Liver (tissue), 9 donors: Measurements from ENCODE around the gene NTM. TPM values are rescaled to one million over a fixed set of nuclear protein-coding genes. Genes with fewer than 3 reads are reported as not detected.

Experiments used
- DNase-seq: peaks from one replicate; pipeline ENCODE4 v3.0.0-alpha.2; 2017; ENCODE audit warnings: low spot score
- H3K27ac ChIP-seq, 2 donors: one replicate each; pipeline ENCODE4 v1.7.0; 2013; ENCODE audit warnings: inconsistent platforms in 2 of 2, low read length in 2 of 2, control low read depth in 1 of 2, low read depth in 1 of 2, mild to moderate bottlenecking in 1 of 2
- H3K27me3 ChIP-seq, 4 donors: one replicate each; pipeline versions ENCODE4 v1.6.1 to v1.7.0; 2013; ENCODE audit warnings: low read length in 3 of 4, inconsistent platforms in 1 of 4, mild to moderate bottlenecking in 1 of 4, moderate library complexity in 1 of 4; ENCODE audit not compliant: control insufficient read depth in 4 of 4, insufficient read depth in 4 of 4
- H3K36me3 ChIP-seq, 4 donors: one replicate each; pipeline versions ENCODE4 v1.6.1 to v1.7.0; 2013; ENCODE audit warnings: low read length in 3 of 4, mild to moderate bottlenecking in 3 of 4, low read depth in 1 of 4, moderate library complexity in 1 of 4; ENCODE audit not compliant: control insufficient read depth in 4 of 4, insufficient read depth in 3 of 4
- H3K4me1 ChIP-seq, 4 donors: one replicate each; pipeline versions ENCODE4 v1.6.1 to v1.7.0; 2013; ENCODE audit warnings: low read length in 3 of 4, mild to moderate bottlenecking in 3 of 4, moderate library complexity in 1 of 4; ENCODE audit not compliant: control insufficient read depth in 4 of 4, insufficient read depth in 4 of 4
- H3K4me3 ChIP-seq, 3 donors: one replicate each; pipeline versions ENCODE4 v1.6.1 to v1.7.0; 2013; ENCODE audit warnings: low read length in 3 of 3, control low read depth in 1 of 3, low read depth in 1 of 3, mild to moderate bottlenecking in 1 of 3
- H3K9ac ChIP-seq, 2 donors: one replicate each; pipeline ENCODE4 v1.7.0; 2013; ENCODE audit warnings: low read length in 2 of 2, mild to moderate bottlenecking in 2 of 2, moderate library complexity in 2 of 2, control low read depth in 1 of 2, low read depth in 1 of 2
- H3K9me3 ChIP-seq, 4 donors: one replicate each; pipeline versions ENCODE4 v1.6.1 to v1.7.0; 2013; ENCODE audit warnings: low read length in 3 of 4; ENCODE audit not compliant: control insufficient read depth in 4 of 4
- ATF3 ChIP-seq: IDR thresholded peaks from 2 replicates; pipeline ENCODE4 v1.6.1; 2016; ENCODE audit warnings: antibody characterized with exemption
- EGR1 ChIP-seq, 2 donors: IDR thresholded peaks; 2 replicates each; pipeline ENCODE4 v1.6.1; 2016 to 2018; ENCODE audit warnings: antibody characterized with exemption in 2 of 2, low read depth in 2 of 2
- FOXA1 ChIP-seq: IDR thresholded peaks from 2 replicates; pipeline ENCODE4 v1.6.1; 2016; ENCODE audit warnings: antibody characterized with exemption
- FOXA2 ChIP-seq: IDR thresholded peaks from 2 replicates; pipeline ENCODE4 v1.6.1; 2016; ENCODE audit warnings: antibody characterized with exemption
- GABPA ChIP-seq, 2 donors: IDR thresholded peaks in 1 of 2; conservative IDR thresholded peaks in 1 of 2; 2 replicates each; pipeline ENCODE4 v1.6.1; 2016; ENCODE audit warnings: antibody characterized with exemption in 2 of 2, mild to moderate bottlenecking in 1 of 2, moderate library complexity in 1 of 2
- HNF4A ChIP-seq, 2 donors: conservative IDR thresholded peaks; 2 replicates each; pipeline ENCODE4 v1.6.1; 2016; ENCODE audit warnings: antibody characterized with exemption in 2 of 2, mild to moderate bottlenecking in 2 of 2
- JUND ChIP-seq, 2 donors: IDR thresholded peaks; 2 replicates each; pipeline ENCODE4 v1.6.1; 2016; ENCODE audit warnings: antibody characterized with exemption in 2 of 2
- MAX ChIP-seq: IDR thresholded peaks from 2 replicates; pipeline ENCODE4 v1.6.1; 2016; ENCODE audit warnings: antibody characterized with exemption
- NR2F2 ChIP-seq: IDR thresholded peaks from 2 replicates; pipeline ENCODE4 v1.6.1; 2016; ENCODE audit warnings: antibody characterized with exemption
- YY1 ChIP-seq: IDR thresholded peaks from 2 replicates; pipeline ENCODE4 v1.6.1; 2016; ENCODE audit warnings: antibody characterized with exemption, mild to moderate bottlenecking
- ZBTB33 ChIP-seq: IDR thresholded peaks from 2 replicates; pipeline ENCODE4 v1.6.1; 2016; ENCODE audit warnings: antibody characterized with exemption
- WGBS: extraction: QIAGEN DNeasy Blood & Tissue Kit; methylation state at CpG from one replicate; pipeline ENCODE4 v1.1.7; 2013; 5-methylcytosine and 5-hydroxymethylcytosine counted together
- polyA plus RNA-seq, 2 donors: library from polyadenylated mRNA; stranded (reverse) in 1 of 2; unstranded in 1 of 2; fragments of 200-250 nt in 1 of 2; fragments of >200 nt in 1 of 2; fragmentation: Nextera tagmentation in 1 of 2; extraction: Ambion mirVana in 1 of 2; gene quantifications; one replicate each; pipeline versions ENCODE4 v1.2.1 to v1.2.3, GENCODE V29; 2013 to 2015
- total RNA-seq, 2 donors: library from RNA; depleted of rRNA; stranded (reverse); fragments of >200 nt; gene quantifications; one replicate each; pipeline ENCODE4 v1.2.3, GENCODE V29; 2014
- TF ChIP-seq, protein P1 (sequence below): fragments of 150-350 bp; IDR thresholded peaks from 2 replicates; pipeline ENCODE4 v1.5.1; 2017; ENCODE audit warnings: improper control_type of control experiment, low read depth, low read length; ENCODE audit not compliant: missing input control
- TF ChIP-seq, protein P2 (sequence below): IDR thresholded peaks from 2 replicates; pipeline ENCODE4 v1.6.1; 2016; ENCODE audit warnings: antibody characterized with exemption, mild to moderate bottlenecking
- donor health status: healthy.
- donor health status: healthy.
- donor health status: healthy.
- donor health status: healthy.
- donor health status: healthy.

Gene NTM
- total and polyA plus RNA-seq, 4 donors, result 0.08 to 1.1 (median 0.08) TPM; not detected in 1

GRCh38 chr11:132185726-132186592, 815.5 kb downstream of the NTM start:
- no peak overlapping the region for H3K4me3 ChIP-seq
- no peak for DNase-seq
- no peaks in the 10 kb centered on the region for H3K36me3 ChIP-seq
- H3K27me3 ChIP-seq, result peaks cover 0 to 3% (median 0%) of the 10 kb centered on the region in 4 donors
- no peaks in the 10 kb centered on the region for H3K4me1 ChIP-seq
- no peak overlapping the region for H3K27ac ChIP-seq
- H3K9ac ChIP-seq, result no peak overlapping the region
- TF ChIP-seq HNF4A (conservative IDR thresholded peaks at IDR 0.05), result no peak
- TF ChIP-seq, protein P1, sequence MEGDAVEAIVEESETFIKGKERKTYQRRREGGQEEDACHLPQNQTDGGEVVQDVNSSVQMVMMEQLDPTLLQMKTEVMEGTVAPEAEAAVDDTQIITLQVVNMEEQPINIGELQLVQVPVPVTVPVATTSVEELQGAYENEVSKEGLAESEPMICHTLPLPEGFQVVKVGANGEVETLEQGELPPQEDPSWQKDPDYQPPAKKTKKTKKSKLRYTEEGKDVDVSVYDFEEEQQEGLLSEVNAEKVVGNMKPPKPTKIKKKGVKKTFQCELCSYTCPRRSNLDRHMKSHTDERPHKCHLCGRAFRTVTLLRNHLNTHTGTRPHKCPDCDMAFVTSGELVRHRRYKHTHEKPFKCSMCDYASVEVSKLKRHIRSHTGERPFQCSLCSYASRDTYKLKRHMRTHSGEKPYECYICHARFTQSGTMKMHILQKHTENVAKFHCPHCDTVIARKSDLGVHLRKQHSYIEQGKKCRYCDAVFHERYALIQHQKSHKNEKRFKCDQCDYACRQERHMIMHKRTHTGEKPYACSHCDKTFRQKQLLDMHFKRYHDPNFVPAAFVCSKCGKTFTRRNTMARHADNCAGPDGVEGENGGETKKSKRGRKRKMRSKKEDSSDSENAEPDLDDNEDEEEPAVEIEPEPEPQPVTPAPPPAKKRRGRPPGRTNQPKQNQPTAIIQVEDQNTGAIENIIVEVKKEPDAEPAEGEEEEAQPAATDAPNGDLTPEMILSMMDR, result no peak
- TF ChIP-seq, protein P2, sequence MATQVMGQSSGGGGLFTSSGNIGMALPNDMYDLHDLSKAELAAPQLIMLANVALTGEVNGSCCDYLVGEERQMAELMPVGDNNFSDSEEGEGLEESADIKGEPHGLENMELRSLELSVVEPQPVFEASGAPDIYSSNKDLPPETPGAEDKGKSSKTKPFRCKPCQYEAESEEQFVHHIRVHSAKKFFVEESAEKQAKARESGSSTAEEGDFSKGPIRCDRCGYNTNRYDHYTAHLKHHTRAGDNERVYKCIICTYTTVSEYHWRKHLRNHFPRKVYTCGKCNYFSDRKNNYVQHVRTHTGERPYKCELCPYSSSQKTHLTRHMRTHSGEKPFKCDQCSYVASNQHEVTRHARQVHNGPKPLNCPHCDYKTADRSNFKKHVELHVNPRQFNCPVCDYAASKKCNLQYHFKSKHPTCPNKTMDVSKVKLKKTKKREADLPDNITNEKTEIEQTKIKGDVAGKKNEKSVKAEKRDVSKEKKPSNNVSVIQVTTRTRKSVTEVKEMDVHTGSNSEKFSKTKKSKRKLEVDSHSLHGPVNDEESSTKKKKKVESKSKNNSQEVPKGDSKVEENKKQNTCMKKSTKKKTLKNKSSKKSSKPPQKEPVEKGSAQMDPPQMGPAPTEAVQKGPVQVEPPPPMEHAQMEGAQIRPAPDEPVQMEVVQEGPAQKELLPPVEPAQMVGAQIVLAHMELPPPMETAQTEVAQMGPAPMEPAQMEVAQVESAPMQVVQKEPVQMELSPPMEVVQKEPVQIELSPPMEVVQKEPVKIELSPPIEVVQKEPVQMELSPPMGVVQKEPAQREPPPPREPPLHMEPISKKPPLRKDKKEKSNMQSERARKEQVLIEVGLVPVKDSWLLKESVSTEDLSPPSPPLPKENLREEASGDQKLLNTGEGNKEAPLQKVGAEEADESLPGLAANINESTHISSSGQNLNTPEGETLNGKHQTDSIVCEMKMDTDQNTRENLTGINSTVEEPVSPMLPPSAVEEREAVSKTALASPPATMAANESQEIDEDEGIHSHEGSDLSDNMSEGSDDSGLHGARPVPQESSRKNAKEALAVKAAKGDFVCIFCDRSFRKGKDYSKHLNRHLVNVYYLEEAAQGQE, result no peak
- TF ChIP-seq FOXA1, result no peak
- TF ChIP-seq YY1, result no peak
- TF ChIP-seq EGR1 (IDR thresholded peaks at IDR 0.05; ENCODE audit: low read depth in 2 of 2), result no peak
- H3K9me3 ChIP-seq, result no peaks in the 10 kb centered on the region
- WGBS, result 74% methylated on average over 12 of the region's 12 CpGs

DNA sequence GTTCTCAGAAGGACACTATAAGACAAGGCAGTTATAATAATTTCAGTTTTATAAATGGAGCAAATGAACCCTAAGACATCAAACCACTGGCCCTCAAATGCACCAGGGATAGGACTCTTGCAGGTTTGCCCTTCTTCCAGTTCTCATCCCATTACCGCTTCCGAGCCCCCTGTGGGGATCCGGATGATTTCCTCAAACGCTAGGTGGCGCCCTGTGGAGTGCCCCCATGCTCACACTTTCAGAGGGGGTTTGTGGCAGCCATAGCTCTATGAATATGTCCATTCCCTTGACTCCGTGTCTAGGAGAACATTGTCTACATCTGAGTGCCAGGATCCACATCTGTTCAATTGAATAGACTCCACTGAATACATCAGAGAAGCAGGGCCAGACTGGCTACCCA, 816.3 kb downstream of the NTM start:
- H3K9ac ChIP-seq, result no peak overlapping the region
- 54% methylated on average over 6 of the region's 6 CpGs for WGBS
- no peak for DNase-seq
- no peaks in the 10 kb centered on the region for H3K9me3 ChIP-seq
- H3K27ac ChIP-seq, result no peak overlapping the region
- H3K4me3 ChIP-seq, result no peak overlapping the region
- TF ChIP-seq MAX, result no peak
- TF ChIP-seq ATF3, result no peak
- TF ChIP-seq, protein P2, result no peak
- no peak for TF ChIP-seq FOXA2
- no peak for TF ChIP-seq NR2F2
- no peak for TF ChIP-seq GABPA (IDR thresholded peaks at IDR 0.05 in 1 of 2, conservative IDR thresholded peaks at IDR 0.05 in 1 of 2)
- TF ChIP-seq JUND (IDR thresholded peaks at IDR 0.05), result no peak
- no peak for TF ChIP-seq HNF4A (conservative IDR thresholded peaks at IDR 0.05)
- TF ChIP-seq ZBTB33, result no peak
- H3K36me3 ChIP-seq, result no peaks in the 10 kb centered on the region
- H3K27me3 ChIP-seq, result peaks cover 0 to 8% (median 0%) of the 10 kb centered on the region in 4 donors
- no peaks in the 10 kb centered on the region for H3K4me1 ChIP-seq
